MM.1S (cell line): Measurements from ENCODE around the gene IQCM.

ENCODE experiments used
- DNase-seq: peaks from one replicate; pipeline ENCODE4 v3.0.0-alpha.2; 2015
- H2AFZ ChIP-seq: fragments of 300-600 bp; sonication (generic); 2 replicates; pipeline ENCODE4 v1.6.0; 2016; ENCODE audit warnings: antibody characterized with exemption, low read length
- H3F3A ChIP-seq: fragments of 300-600 bp; sonication (generic); 2 replicates; pipeline ENCODE4 v1.6.1; 2016; ENCODE audit warnings: mild to moderate bottlenecking, antibody characterized with exemption, low read length, moderate library complexity, mixed read lengths; ENCODE audit not compliant: insufficient read depth
- H3K27ac ChIP-seq: fragments of 300-600 bp; sonication (generic); 2 replicates; pipeline ENCODE4 v1.5.1; 2016; ENCODE audit warnings: mild to moderate bottlenecking, low read length
- H3K27me3 ChIP-seq: fragments of 300-600 bp; sonication (generic); replicated peaks from 2 replicates; pipeline ENCODE4 v1.6.0; 2016; ENCODE audit warnings: low read length; ENCODE audit not compliant: insufficient read depth
- H3K36me3 ChIP-seq: fragments of 300-600 bp; sonication (generic); replicated peaks from 2 replicates; pipeline ENCODE4 v1.6.1; 2016; ENCODE audit warnings: mild to moderate bottlenecking, low read length, mixed read lengths; ENCODE audit not compliant: insufficient read depth
- H3K4me1 ChIP-seq: fragments of 300-600 bp; sonication (generic); 2 replicates; pipeline ENCODE4 v1.6.1; 2016; ENCODE audit warnings: low read length, mixed read lengths
- H3K4me2 ChIP-seq: fragments of 300-600 bp; sonication (generic); 2 replicates; pipeline ENCODE4 v1.6.0; 2016; ENCODE audit warnings: low read depth, low read length
- H3K4me3 ChIP-seq: fragments of 300-600 bp; sonication (generic); 2 replicates; pipeline ENCODE4 v1.5.1; 2016; ENCODE audit warnings: low read length, mixed read lengths
- H3K79me2 ChIP-seq: fragments of 300-600 bp; sonication (generic); 2 replicates; pipeline ENCODE4 v1.6.1; 2016; ENCODE audit warnings: mixed run types, low read length, mixed read lengths
- H3K9ac ChIP-seq: fragments of 300-600 bp; sonication (generic); 2 replicates; pipeline ENCODE4 v1.6.1; 2016; ENCODE audit warnings: low read length, mixed read lengths
- H3K9me2 ChIP-seq: fragments of 300-600 bp; sonication (generic); replicated peaks from 2 replicates; pipeline ENCODE4 v1.6.1; 2016; ENCODE audit warnings: mild to moderate bottlenecking, low read length, mixed read lengths; ENCODE audit not compliant: insufficient read depth
- H3K9me3 ChIP-seq: fragments of 300-600 bp; sonication (generic); replicated peaks from 2 replicates; pipeline ENCODE4 v1.6.1; 2016; ENCODE audit warnings: mild to moderate bottlenecking, low read length, mixed read lengths; ENCODE audit not compliant: insufficient read depth
- H4K20me1 ChIP-seq: fragments of 300-600 bp; sonication (generic); 2 replicates; pipeline ENCODE4 v1.6.1; 2016; ENCODE audit warnings: mild to moderate bottlenecking, low read length, moderate library complexity, mixed read lengths; ENCODE audit not compliant: insufficient read depth
- EZH2 ChIP-seq: fragments of 300-600 bp; sonication (generic); optimal IDR thresholded peaks from 2 replicates; pipeline ENCODE3; 2017; ENCODE audit warnings: low read depth, mild to moderate bottlenecking, antibody characterized with exemption, low read length, mixed read lengths
- EZH2phosphoT487 ChIP-seq: fragments of 300-600 bp; sonication (generic); IDR thresholded peaks from 2 replicates; pipeline ENCODE4 v1.6.1; 2018; ENCODE audit warnings: antibody characterized with exemption, low read length
- TF ChIP-seq, protein P1 (sequence below): fragments of 300-600 bp; sonication (generic); IDR thresholded peaks from 2 replicates; pipeline ENCODE4 v1.5.1; 2016; ENCODE audit warnings: antibody characterized with exemption, low read length, mixed read lengths

The IQCM gene

GRCh38 chr4:149719806-149720205 is 95.8 kb downstream of the IQCM start:
- Histone ChIP-seq H3K79me2 (no peaks in the 10 kb centered on the region), H3K4me2 (no peak overlapping the region), H3K9ac (no peak overlapping the region), H3K4me1 (no peaks in the 10 kb centered on the region), H3K36me3 (no peaks in the 10 kb centered on the region), H3K4me3 (no peak overlapping the region), H2AFZ (no peak overlapping the region), H4K20me1 (no peaks in the 10 kb centered on the region), H3K27ac (no peak overlapping the region), H3K27me3 (no peaks in the 10 kb centered on the region), H3K9me3 (no peaks in the 10 kb centered on the region), H3K9me2 (no peaks in the 10 kb centered on the region), H3F3A (no peaks in the 10 kb centered on the region)
- no peak for DNase-seq
- no peak for TF ChIP-seq EZH2phosphoT487
- TF ChIP-seq EZH2 = no peak
- TF ChIP-seq, protein P1, sequence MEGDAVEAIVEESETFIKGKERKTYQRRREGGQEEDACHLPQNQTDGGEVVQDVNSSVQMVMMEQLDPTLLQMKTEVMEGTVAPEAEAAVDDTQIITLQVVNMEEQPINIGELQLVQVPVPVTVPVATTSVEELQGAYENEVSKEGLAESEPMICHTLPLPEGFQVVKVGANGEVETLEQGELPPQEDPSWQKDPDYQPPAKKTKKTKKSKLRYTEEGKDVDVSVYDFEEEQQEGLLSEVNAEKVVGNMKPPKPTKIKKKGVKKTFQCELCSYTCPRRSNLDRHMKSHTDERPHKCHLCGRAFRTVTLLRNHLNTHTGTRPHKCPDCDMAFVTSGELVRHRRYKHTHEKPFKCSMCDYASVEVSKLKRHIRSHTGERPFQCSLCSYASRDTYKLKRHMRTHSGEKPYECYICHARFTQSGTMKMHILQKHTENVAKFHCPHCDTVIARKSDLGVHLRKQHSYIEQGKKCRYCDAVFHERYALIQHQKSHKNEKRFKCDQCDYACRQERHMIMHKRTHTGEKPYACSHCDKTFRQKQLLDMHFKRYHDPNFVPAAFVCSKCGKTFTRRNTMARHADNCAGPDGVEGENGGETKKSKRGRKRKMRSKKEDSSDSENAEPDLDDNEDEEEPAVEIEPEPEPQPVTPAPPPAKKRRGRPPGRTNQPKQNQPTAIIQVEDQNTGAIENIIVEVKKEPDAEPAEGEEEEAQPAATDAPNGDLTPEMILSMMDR = no peak

GRCh38 chr4:149719357-149719756 is 96.3 kb downstream of the IQCM start:
- H3K4me2 ChIP-seq = no peak overlapping the region
- H3K27me3 ChIP-seq = no peaks in the 10 kb centered on the region
- H3K79me2 ChIP-seq = no peaks in the 10 kb centered on the region
- no peak overlapping the region for H3K9ac ChIP-seq
- no peaks in the 10 kb centered on the region for H3K4me1 ChIP-seq
- H3K27ac ChIP-seq = no peak overlapping the region
- H2AFZ ChIP-seq = no peak overlapping the region
- TF ChIP-seq, protein P1 = no peak
- TF ChIP-seq EZH2 (no peak), EZH2phosphoT487 (no peak)
- H3K9me3 ChIP-seq = no peaks in the 10 kb centered on the region
- no peaks in the 10 kb centered on the region for H3K36me3 ChIP-seq
- no peaks in the 10 kb centered on the region for H3F3A ChIP-seq
- H3K4me3 ChIP-seq = no peak overlapping the region
- H3K9me2 ChIP-seq = no peaks in the 10 kb centered on the region
- H4K20me1 ChIP-seq = no peaks in the 10 kb centered on the region
- no peak for DNase-seq

- no peak overlapping the region for H3K27ac ChIP-seq
- H3K4me2 ChIP-seq = no peak overlapping the region
- no peak overlapping the region for H2AFZ ChIP-seq
- H4K20me1 ChIP-seq = no peaks in the 10 kb centered on the region
- H3K9me2 ChIP-seq = no peaks in the 10 kb centered on the region
- no peaks in the 10 kb centered on the region for H3K9me3 ChIP-seq
- no peaks in the 10 kb centered on the region for H3K27me3 ChIP-seq
- H3F3A ChIP-seq = no peaks in the 10 kb centered on the region
- no peaks in the 10 kb centered on the region for H3K36me3 ChIP-seq
- TF ChIP-seq EZH2phosphoT487 (no peak), EZH2 (no peak)
- TF ChIP-seq, protein P1 = no peak
- no peak for DNase-seq
- no peaks in the 10 kb centered on the region for H3K4me1 ChIP-seq
- H3K9ac ChIP-seq = no peak overlapping the region
- no peak overlapping the region for H3K4me3 ChIP-seq
- no peaks in the 10 kb centered on the region for H3K79me2 ChIP-seq
Measured at GRCh38 chr4:149718500-149718899, 97.1 kb downstream of the IQCM start.
